ENCODE results near the gene DNAH17. TPM values are rescaled to one million over a fixed set of nuclear protein-coding genes. Genes with fewer than 3 reads are reported as not detected.

The DNAH17 gene
- total RNA-seq, 1 experiment from 2014 or later, result 1.7 TPM

- no peak for DNase-seq (ENCODE audit: low read depth)
Observed at GRCh38 chr17:78430892-78431691, 146.1 kb downstream of the DNAH17 start.

GRCh38 chr17:78429618-78429995, 147.6 kb downstream of the DNAH17 start:
- DNase-seq (ENCODE audit: low read depth), result no peak

GRCh38 chr17:78428836-78429617, 148.2 kb downstream of the DNAH17 start:
- no peak for DNase-seq (ENCODE audit: low read depth)

GRCh38 chr17:78428025-78428575, 149.1 kb downstream of the DNAH17 start:
- DNase-seq (ENCODE audit: low read depth), result no peak

- no peak for DNase-seq (ENCODE audit: low read depth)
Observed at GRCh38 chr17:78427140-78427539, 150.1 kb downstream of the DNAH17 start.

- no peak for DNase-seq (ENCODE audit: low read depth)
Observed at GRCh38 chr17:78426293-78426879, 150.8 kb downstream of the DNAH17 start.

GRCh38 chr17:78425429-78425828, 151.8 kb downstream of the DNAH17 start:
- DNase-seq (ENCODE audit: low read depth), result no peak

GRCh38 chr17:78423961-78424675, 153.1 kb downstream of the DNAH17 start:
- DNase-seq (ENCODE audit: low read depth), result no peak

- DNase-seq (ENCODE audit: low read depth), result no peak
Observed at GRCh38 chr17:78422872-78423588, 154.2 kb downstream of the DNAH17 start.

- no peak for DNase-seq (ENCODE audit: low read depth)
Observed at GRCh38 chr17:78422267-78422605, 155.0 kb downstream of the DNAH17 start.

GRCh38 chr17:78421534-78422266, 155.5 kb downstream of the DNAH17 start:
- DNase-seq (ENCODE audit: low read depth), result peak; percentile 72

- no peak for DNase-seq (ENCODE audit: low read depth)
Observed at GRCh38 chr17:78421084-78421533, 156.1 kb downstream of the DNAH17 start.

- DNase-seq (ENCODE audit: low read depth), result no peak
Observed at GRCh38 chr17:78419970-78420815, 157.0 kb downstream of the DNAH17 start.

- no peak for DNase-seq (ENCODE audit: low read depth)
Observed at GRCh38 chr17:78418326-78419026, 158.7 kb downstream of the DNAH17 start.

- no peak for DNase-seq (ENCODE audit: low read depth)
Observed at GRCh38 chr17:78417531-78417909, 159.7 kb downstream of the DNAH17 start.

GRCh38 chr17:78416791-78417530, 160.2 kb downstream of the DNAH17 start:
- no peak for DNase-seq (ENCODE audit: low read depth)

GRCh38 chr17:78415821-78416711, 161.1 kb downstream of the DNAH17 start:
- DNase-seq (ENCODE audit: low read depth), result no peak
